Sigmoid colon (tissue), 4 donors: Measurements from ENCODE around the gene EFL1.

Experiments used
- CTCF ChIP-seq, 4 experiments: fragments of 450-650 bp in 3 of 4; fragments of 200-600 bp in 1 of 4; IDR thresholded peaks; one replicate each; pipeline ENCODE4 v1.5.1; 2016 to 2019; ENCODE audit warnings: antibody characterized with exemption in 4 of 4, mild to moderate bottlenecking in 3 of 4, moderate library complexity in 2 of 4
- POLR2A ChIP-seq, 2 donors: fragments of 450-650 bp; IDR thresholded peaks; one replicate each; pipeline ENCODE4 v1.6.1; 2016; ENCODE audit warnings: antibody characterized with exemption in 2 of 2, mild to moderate bottlenecking in 2 of 2, moderate library complexity in 2 of 2
- POLR2AphosphoS5 ChIP-seq, 4 donors: sonication (generic); formaldehyde crosslinking; IDR thresholded peaks; one replicate each; pipeline ENCODE4 v1.6.1; 2017; ENCODE audit warnings: antibody characterized with exemption in 4 of 4

- TF ChIP-seq POLR2A (IDR thresholded peaks at IDR 0.05) (no peak), POLR2AphosphoS5 (IDR thresholded peaks at IDR 0.05) (no peak), CTCF (IDR thresholded peaks at IDR 0.05) (no peak)
These were observed 89.4 kb downstream of the EFL1 start for GRCh38 chr15:82173108-82173507.
